ENCODE measurements around the gene RHOF.

- no peak for TF ChIP-seq EZH2 (IDR thresholded peaks at IDR 0.05; ENCODE audit: low read length, missing control alignments)
- no peak for TF ChIP-seq CTCF (conservative IDR thresholded peaks at IDR 0.05 in 1 of 2, IDR thresholded peaks at IDR 0.05 in 1 of 2; ENCODE audit: low read depth in 1 of 2, low read length in 2 of 2)
These were observed 64.5 kb downstream of the RHOF start for GRCh38 chr12:121729021-121729420.

Data from fibroblast of lung (primary cell).